Stimulated activated CD4-positive, alpha-beta T cell treated with anti-CD3 and anti-CD28 coated beads, Interleukin-15, amount 100 ng/mL, for 48 hours (primary cell): ENCODE measurements around the gene KCTD20.

ENCODE experiments used
- DNase-seq, 2 donors: peaks; one replicate each; pipeline ENCODE4 v3.0.0-alpha.2; 2020; ENCODE audit warnings: low read depth in 2 of 2

The KCTD20 gene

GRCh38 chr6:36492621-36493020 lies 49.8 kb downstream of the KCTD20 start:
- no peak for DNase-seq

- no peak for DNase-seq
Observed at GRCh38 chr6:36493319-36493718, 50.5 kb downstream of the KCTD20 start.

- DNase-seq: no peak
Observed at GRCh38 chr6:36493859-36494258, 51.1 kb downstream of the KCTD20 start.

GRCh38 chr6:36495086-36495485 lies 52.3 kb downstream of the KCTD20 start:
- DNase-seq: no peak

- no peak for DNase-seq
Observed at GRCh38 chr6:36499918-36500317, 57.1 kb downstream of the KCTD20 start.

- DNase-seq: no peak
Observed at GRCh38 chr6:36501686-36502085, 58.9 kb downstream of the KCTD20 start.

- DNase-seq: no peak
Observed at GRCh38 chr6:36504181-36504580, 61.4 kb downstream of the KCTD20 start.

- no peak for DNase-seq
Observed at GRCh38 chr6:36504982-36505381, 62.2 kb downstream of the KCTD20 start.

- no peak for DNase-seq
Observed at GRCh38 chr6:36505744-36506534, 63.1 kb downstream of the KCTD20 start.

- no peak for DNase-seq
Observed at GRCh38 chr6:36506611-36507010, 63.8 kb downstream of the KCTD20 start.

GRCh38 chr6:36508532-36508931 lies 65.7 kb downstream of the KCTD20 start:
- DNase-seq: no peak

GRCh38 chr6:36510365-36510764 lies 67.6 kb downstream of the KCTD20 start:
- DNase-seq: no peak

GRCh38 chr6:36514554-36515456 lies 72.0 kb downstream of the KCTD20 start:
- no peak for DNase-seq

- no peak for DNase-seq
Observed at GRCh38 chr6:36515844-36516243, 73.0 kb downstream of the KCTD20 start.

GRCh38 chr6:36516559-36516958 lies 73.8 kb downstream of the KCTD20 start:
- no peak for DNase-seq

GRCh38 chr6:36516988-36517387 lies 74.2 kb downstream of the KCTD20 start:
- no peak for DNase-seq

GRCh38 chr6:36517408-36517807 lies 74.6 kb downstream of the KCTD20 start:
- no peak for DNase-seq

GRCh38 chr6:36519352-36519751 lies 76.6 kb downstream of the KCTD20 start:
- no peak for DNase-seq

- DNase-seq: no peak
Observed at GRCh38 chr6:36523451-36523850, 80.7 kb downstream of the KCTD20 start.

- no peak for DNase-seq
Observed at GRCh38 chr6:36523936-36524499, 81.2 kb downstream of the KCTD20 start.

- no peak for DNase-seq
Observed at GRCh38 chr6:36524871-36525270, 82.1 kb downstream of the KCTD20 start.

- DNase-seq: no peak
Observed at GRCh38 chr6:36525346-36525745, 82.5 kb downstream of the KCTD20 start.

GRCh38 chr6:36526066-36526465 lies 83.3 kb downstream of the KCTD20 start:
- DNase-seq: no peak
